Gastrocnemius medialis (tissue), 4 donors: ENCODE results near the gene B3GNT9.

Experiments used
- CTCF ChIP-seq, 5 experiments: fragments of 450-650 bp in 3 of 5; fragments of 200-600 bp in 2 of 5; sonication (generic) in 2 of 5; IDR thresholded peaks in 4 of 5; conservative IDR thresholded peaks in 1 of 5; 1 replicate in 4 of 5; 2 replicates in 1 of 5; pipeline ENCODE4 v1.5.1; 2016 to 2019; ENCODE audit warnings: antibody characterized with exemption in 5 of 5, mild to moderate bottlenecking in 3 of 5, moderate library complexity in 3 of 5
- POLR2A ChIP-seq, 2 donors: fragments of 450-650 bp; IDR thresholded peaks; one replicate each; pipeline ENCODE4 v1.6.1; 2017; ENCODE audit warnings: antibody characterized with exemption in 2 of 2, mild to moderate bottlenecking in 2 of 2, moderate library complexity in 2 of 2

- TF ChIP-seq POLR2A (IDR thresholded peaks at IDR 0.05) (no peak), CTCF (IDR thresholded peaks at IDR 0.05 in 4 of 5, conservative IDR thresholded peaks at IDR 0.05 in 1 of 5) (no peak)
Measured at GRCh38 chr16:67149276-67150046, 1.3 kb downstream of the B3GNT9 start.
